ENCODE measurements around the gene HIRA.

HIRA gene, protein sequence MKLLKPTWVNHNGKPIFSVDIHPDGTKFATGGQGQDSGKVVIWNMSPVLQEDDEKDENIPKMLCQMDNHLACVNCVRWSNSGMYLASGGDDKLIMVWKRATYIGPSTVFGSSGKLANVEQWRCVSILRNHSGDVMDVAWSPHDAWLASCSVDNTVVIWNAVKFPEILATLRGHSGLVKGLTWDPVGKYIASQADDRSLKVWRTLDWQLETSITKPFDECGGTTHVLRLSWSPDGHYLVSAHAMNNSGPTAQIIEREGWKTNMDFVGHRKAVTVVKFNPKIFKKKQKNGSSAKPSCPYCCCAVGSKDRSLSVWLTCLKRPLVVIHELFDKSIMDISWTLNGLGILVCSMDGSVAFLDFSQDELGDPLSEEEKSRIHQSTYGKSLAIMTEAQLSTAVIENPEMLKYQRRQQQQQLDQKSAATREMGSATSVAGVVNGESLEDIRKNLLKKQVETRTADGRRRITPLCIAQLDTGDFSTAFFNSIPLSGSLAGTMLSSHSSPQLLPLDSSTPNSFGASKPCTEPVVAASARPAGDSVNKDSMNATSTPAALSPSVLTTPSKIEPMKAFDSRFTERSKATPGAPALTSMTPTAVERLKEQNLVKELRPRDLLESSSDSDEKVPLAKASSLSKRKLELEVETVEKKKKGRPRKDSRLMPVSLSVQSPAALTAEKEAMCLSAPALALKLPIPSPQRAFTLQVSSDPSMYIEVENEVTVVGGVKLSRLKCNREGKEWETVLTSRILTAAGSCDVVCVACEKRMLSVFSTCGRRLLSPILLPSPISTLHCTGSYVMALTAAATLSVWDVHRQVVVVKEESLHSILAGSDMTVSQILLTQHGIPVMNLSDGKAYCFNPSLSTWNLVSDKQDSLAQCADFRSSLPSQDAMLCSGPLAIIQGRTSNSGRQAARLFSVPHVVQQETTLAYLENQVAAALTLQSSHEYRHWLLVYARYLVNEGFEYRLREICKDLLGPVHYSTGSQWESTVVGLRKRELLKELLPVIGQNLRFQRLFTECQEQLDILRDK

DNA sequence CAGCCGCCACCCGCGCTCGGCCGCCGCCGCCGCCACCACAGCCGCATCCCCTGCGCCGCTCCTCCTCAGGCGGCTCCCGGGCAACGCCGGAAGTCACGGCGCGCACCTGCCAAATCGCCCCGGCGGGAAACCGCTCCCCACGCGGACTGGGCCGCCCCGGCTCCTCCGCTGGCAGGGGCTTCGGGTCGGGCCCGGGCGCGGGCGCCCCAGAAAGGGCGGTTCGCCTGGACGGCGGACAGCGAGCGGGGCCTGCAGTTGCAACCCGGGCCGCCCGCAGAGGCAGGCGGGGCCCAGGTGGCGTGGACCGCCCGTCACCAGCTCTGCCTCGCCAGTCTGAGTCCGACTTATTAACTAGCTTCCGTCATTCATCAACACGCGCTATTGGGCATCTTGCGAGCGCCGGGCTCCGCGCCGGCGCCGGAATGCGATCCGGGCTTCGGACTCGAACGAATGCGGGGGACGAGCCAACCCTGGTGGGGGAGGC is at the start of gene HIRA:
Gene HIRA (minus strand): TSS at position 85 of the 484 bp plus-strand sequence. CDS start 257 bp downstream, outside the sequence.
- peak; percentile 78 to 89 for DNase-seq (ENCODE audit: low read depth in 1 of 2, low spot score in 1 of 2)

DNA sequence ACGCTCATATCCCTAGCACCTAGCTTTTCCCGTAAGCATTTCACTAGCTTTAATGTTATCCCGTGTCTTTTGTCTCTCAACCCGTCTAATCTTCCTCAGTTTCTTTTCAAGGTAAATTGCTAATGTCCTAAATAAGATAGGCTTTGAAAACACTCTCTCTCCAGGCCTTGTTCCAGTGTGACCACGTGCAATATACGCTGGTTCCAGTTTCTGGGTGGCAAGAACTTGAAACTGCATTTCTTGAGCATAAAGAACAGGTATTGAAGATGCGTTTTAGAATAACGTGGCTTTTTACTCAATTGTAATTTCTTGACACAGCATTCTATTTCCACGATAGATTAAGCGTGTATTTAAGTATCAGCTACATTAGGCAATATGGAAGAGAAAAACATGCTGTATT is 49.3 kb upstream of the HIRA start:
- DNase-seq (ENCODE audit: low read depth in 1 of 2, low spot score in 1 of 2), result no peak

DNA sequence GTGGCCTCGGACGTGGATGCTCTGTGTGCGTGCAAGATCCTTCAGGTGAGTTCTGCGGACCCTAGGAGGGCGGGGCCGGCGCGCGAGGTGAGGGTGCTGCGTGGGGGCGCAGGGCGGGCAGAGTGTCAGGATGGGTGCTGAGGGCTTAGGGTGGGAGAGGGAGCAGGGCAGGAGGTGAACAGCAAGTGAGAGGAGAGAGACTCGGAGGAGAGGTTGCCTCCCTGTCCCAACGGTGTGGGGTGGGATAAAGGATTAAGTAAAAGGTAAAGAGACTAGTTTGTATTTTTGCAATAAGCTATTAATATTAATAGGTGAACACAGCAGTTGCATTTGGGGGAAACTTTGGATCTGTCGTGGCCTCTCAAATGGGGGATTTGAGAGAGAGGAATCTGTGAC is 48.6 kb upstream of the HIRA start:
- no peak for DNase-seq (ENCODE audit: low read depth in 1 of 2, low spot score in 1 of 2)

DNA sequence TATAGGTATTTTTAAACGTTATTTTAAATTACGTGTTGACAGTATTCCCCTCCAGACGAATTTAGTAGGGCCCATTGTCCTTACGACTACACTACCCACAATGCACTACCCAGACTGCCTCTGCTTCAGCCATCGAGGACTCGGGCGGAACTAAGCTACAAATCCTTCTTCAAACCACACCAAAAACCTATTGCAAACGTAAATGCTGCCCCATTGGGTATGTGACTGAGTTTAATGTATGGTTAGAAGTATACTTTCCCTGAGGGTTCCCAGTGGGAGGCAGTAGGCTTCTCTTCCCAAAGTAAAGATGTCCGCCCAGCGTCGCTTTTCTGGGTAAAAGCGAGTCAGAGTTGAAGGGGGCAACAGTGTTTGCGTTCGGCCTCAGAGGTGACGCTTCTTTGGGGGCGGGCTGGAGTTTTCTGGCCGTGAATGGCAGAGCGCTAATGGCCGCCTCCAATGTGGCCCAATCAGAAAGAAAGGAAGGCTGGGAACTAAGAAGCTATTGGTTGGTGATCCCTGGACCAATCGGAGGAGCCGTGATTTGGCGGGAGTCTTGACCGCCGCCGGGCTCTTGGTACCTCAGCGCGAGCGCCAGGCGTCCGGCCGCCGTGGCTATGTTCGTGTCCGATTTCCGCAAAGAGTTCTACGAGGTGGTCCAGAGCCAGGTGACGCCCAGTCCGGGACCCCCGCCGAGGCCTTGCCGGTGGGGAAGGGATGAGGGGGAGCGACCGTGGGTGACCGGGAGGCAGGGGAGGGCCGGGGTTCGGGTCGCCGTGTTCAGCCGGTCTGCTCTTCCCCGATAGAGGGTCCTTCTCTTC is 48.0 kb upstream of the HIRA start, which contains the start of gene CDC45:
Gene CDC45 (plus strand): TSS at position 566 of the 818 bp plus-strand sequence. CDS start 49 bp downstream, at position 615.
- peak; percentile 80 to 86 for DNase-seq (ENCODE audit: low read depth in 1 of 2, low spot score in 1 of 2)

DNA sequence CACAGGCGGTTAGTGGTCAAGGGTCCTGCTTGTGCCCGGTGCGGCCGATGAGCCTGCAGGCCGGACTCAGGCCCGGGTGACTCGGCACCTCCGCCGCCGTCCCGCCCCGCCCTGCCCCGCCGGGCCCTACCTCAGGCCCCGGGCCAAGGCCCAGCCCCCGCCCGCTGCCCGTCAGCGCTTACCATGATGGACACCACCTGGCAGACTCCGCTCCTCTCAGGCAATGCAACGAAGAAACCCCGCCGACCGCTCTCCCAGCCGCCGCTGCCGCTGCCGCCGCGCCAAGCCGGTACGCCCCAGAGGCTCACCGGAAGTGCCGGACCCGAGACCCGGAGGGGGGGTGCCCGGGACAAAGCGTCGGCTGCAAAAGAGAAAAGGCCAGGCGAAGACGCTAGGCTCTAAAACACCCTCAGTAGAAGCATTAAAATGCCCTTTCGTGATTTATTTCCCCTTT is 47.4 kb upstream of the HIRA start, which contains the start of gene UFD1:
Gene UFD1 (minus strand): TSS at position 293 of the 454 bp plus-strand sequence. CDS start 108 bp downstream, at position 185.
- DNase-seq (ENCODE audit: low read depth in 1 of 2, low spot score in 1 of 2), result peak; percentile 58 to 67

DNA sequence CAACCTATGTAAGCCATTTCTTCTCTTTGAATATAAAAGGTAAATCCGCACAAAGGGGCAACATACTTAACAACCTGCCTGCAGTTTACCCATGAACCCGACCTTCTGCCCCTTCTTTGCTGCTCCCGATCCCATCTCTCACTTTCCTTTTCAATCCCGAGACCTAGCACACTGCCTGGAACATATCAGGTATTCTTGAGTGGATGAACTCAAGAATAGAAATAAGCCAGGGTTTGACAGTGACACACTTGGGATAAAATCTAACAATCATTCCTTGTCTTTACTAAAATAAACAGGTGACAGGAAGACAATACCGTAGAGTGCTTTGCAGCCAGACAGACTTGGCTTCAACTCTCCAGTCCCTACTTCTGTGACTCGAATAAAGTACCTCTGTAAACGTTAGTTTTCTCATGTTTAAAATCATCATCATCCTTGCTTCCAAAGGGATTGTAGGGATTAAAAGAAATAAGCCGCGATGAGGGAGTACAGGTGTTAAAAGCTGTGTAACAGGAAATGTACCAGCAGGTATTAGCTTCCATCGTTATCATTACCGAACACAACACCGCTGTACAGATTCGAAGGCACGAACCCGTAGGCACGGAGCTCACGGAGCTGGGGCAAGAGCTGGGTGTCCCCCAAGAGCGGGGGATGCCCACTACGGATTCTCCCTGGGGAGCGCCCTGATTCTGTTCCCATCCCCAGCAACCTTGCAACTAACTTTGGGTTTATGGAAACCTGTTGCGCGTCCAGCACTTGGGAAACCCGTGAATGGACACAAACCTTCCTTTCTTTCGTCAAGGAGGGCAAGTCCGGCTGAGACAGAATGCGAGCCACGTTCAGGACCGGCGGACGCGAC is 46.7 kb upstream of the HIRA start:
- DNase-seq (ENCODE audit: low read depth in 1 of 2, low spot score in 1 of 2), result no peak

DNA sequence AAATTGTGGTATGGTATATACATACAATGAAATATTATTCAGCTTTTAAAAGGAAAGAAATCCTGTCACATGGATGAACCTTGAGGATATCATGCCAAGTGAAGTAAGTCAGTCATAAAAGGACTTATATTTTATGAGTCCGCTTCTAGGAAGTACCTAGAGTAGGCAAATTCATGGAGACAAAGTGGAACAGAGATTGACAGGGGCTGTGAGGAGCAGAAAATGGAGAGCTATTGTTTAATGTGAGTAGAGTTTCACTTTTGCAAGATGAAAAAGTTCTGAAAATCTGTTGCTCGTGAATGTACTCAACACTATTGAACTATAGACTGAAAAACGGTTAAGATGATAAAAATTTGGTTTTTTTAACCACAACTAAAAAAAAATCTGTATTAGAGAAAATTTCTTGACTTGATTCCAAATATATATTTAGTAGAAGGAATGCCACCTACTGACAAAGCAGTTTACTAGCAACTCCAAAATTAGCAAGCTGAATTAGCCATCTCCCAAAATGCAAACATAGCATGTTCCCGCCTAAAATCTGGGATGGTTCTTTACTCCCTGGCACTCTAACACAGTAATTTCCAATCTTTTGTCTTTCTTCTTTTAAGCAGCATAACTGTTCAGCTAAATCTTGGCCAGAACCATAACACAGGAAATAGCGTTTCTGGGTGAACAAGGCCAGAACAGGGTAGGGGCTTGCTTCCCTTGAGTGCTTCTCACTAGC is 46.0 kb upstream of the HIRA start:
- no peak for DNase-seq (ENCODE audit: low read depth in 1 of 2, low spot score in 1 of 2)

DNA sequence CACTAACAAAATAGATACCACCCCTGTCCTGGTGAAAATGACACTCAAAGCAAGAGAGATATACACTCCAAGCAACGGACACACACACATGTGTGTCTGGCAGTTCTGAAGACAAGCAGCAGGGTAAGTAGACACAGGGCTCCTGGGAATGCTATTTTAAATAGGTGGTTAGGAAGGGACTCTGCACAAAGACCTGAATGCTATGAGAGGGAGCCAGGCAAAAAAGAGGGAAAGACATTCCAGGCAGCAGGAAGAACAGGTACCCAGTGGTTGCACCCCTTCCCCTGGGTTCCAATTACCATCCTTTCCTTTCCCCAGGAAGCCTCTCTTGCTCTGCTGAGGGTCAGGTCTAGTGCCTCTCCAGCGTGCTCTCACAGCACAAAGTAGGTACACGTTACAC is 44.5 kb upstream of the HIRA start:
- no peak for DNase-seq (ENCODE audit: low read depth in 1 of 2, low spot score in 1 of 2)

DNA sequence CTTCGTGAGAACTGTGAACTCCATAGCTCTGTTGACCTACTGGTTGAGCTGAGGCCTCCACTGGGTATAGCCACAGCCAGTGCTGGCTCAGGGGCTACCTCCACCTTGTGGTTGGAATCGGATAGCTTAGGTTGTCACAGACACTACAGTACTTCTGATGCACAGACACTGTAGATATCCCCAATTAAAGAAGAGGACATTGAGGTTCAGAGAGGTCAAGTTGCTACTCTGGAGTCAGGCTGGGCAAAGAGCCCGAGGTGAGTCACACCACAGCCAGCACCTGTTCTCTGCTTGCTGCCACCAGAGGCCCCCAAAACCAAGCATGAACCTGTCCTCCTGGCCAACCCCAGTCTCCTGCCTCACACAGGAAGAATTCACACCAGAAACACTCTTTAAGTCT is 42.0 kb upstream of the HIRA start:
- no peak for DNase-seq (ENCODE audit: low read depth in 1 of 2, low spot score in 1 of 2)

DNA sequence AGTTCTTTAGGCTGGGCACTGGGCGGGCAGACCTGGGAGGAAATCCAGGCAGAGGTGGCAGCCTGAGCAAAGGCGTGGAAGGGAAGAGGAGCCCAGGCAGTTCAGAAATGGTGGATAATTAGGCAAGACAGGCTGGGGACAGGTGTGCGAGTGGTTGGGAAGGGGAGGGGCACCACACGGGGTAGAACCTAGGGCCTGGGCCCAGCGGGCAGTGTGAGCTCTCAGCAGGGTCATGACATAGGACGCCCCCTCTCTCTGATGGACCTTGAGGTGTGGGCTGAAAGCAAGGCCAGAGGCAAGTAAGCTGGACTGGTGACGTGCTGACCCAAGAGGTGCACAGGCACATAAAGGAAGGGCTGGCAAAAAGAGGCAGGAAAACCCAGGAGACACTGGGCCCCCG is 40.7 kb upstream of the HIRA start:
- no peak for DNase-seq (ENCODE audit: low read depth in 1 of 2, low spot score in 1 of 2)

DNA sequence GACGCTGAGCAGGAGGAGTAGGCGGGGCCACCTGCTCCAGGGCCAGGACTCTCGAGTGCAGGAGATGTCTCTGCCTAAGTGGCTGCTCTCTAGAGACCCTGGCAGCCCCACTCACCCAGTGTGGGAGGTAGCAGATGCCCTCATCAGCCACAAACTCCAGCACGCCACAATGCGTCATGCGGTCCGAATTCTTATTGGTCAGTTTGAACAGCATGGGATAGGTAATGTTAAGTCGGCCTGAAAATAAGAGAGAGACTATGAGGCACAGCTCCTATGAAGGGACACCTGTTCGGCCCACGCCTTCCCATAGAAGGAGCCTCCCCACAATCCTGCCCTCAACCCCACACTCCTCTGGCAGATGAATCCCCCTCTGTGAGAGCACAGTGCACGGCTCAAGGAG is 40.0 kb upstream of the HIRA start:
- DNase-seq (ENCODE audit: low read depth in 1 of 2, low spot score in 1 of 2), result no peak

DNA sequence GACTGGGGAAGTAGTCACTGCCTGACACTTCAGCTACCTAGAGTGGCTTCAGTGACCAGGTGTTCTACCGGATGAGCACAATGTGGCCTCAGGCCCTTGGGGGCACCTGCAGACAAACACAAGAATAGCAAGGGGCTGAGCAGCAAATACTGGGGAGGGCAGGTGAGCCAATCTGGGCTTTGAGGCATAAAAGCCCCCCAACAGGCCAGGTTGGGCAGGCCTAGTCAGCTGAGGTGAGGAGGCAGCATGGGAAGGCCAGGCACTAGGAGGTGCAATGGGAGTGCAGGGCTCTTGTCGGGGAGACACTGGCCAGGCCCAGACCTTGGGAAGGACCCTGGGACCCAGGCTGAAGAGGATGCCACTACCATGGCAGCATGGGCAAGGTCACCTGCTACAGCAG is 38.5 kb upstream of the HIRA start:
- DNase-seq (ENCODE audit: low read depth in 1 of 2, low spot score in 1 of 2), result no peak

DNA sequence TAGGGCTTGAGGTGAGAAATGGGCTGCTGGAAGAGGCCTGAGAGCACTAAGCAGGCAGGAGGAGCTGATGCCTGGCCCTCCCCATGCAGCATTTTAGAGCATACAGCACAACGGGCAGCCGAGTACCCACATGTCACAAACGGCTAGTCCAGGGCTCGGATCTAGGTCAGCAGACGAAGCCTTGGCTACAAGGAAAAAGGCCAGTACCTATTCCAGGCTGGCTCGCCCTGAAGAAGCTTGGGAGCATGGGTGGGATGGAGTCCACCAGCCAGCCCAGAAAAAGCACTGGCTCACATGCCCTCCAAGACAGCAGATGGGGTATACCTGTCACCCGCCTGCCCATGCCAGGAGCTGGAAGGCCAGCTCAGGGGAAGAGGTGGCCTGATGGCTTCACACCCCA is 37.9 kb upstream of the HIRA start:
- DNase-seq (ENCODE audit: low read depth in 1 of 2, low spot score in 1 of 2), result no peak

DNA sequence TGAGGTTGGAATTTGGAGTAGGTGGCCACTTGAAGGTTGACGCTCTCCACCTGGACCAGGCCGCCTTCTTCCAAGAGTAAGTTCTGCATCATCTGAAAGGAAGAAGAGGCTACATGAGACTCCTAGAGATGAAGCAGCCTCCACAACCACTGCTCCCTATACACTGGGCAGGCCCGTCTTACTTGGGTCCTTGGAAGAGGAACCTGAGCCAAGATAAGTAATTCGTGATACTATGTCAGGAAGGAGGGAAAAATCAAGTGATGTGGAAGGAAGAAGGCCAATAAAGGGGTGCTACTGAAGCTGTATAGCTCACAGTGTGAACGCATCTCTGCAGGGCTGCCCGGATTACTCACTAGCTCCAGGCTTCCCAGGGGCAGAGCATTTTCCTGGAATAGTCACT is 36.4 kb upstream of the HIRA start:
- no peak for DNase-seq (ENCODE audit: low read depth in 1 of 2, low spot score in 1 of 2)

DNA sequence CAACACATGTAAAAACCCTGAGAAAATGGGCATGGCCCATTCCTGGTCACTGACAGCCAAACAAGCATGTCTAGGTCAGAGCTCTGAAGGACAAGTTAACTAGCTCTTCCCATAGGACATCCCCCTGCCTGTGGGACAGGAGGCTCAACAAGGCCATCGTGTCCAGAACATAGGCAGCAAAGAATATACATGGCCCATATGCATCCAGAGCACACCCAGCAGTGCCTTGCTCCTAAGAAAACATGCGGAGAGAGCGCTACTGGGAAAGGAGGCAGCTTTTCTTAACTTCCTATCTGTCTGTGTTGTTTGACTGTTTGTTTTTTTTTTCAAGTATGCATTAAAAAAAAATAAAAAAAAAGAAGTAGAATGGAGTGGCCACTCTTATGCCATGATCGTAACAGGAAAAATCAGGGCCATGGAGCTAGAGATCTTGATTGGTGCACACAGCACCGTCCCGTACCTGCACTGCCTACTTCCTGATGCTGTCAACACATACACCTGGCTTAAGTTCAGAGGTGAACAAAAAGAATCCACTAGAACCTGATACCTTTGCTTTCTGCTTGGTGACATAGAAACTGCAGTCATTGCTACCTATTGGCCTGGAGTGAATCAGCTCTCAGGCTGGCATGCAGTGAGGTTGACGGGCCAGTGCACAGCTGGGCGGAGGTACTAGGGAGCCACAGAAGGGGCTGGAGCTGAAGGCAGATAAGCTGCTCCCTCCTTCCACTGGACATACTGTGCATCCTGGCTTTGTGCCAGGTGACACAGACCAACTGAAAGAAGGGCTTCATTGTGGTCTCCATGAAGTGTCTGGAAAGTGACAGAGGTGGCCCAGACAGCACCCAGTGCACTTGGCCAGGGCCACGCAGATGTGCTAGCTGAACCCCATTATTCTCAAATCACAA is 35.6 kb upstream of the HIRA start:
- DNase-seq (ENCODE audit: low read depth in 1 of 2, low spot score in 1 of 2), result no peak

DNA sequence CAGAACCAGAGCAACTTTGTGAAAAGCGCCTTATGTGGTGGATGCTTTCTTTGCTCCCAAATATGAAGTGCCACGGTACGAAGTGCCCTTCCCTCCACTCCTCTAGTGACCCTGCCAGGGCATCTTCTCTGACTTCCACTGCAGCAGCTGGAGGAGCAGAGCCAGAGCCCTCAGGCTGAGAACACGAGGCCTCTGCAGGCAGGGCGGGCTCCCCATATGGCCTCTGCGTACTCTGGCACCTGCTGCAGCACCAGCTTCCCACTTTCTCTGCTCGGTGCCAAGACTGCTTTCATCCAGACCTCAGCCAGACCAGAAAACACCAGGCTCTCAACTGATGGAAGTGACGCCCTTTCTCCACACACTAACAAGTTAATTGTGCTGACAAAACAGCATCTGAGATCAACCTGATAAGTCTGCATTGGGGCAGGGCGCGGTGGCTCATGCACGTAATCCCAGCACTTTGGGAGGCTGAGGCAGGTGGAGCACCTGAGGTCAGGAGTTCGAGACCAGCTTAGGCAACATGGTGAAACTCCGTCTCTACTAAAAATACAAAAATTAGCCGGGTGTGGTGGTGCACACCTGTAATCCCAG is 34.7 kb upstream of the HIRA start:
- no peak for DNase-seq (ENCODE audit: low read depth in 1 of 2, low spot score in 1 of 2)

DNA sequence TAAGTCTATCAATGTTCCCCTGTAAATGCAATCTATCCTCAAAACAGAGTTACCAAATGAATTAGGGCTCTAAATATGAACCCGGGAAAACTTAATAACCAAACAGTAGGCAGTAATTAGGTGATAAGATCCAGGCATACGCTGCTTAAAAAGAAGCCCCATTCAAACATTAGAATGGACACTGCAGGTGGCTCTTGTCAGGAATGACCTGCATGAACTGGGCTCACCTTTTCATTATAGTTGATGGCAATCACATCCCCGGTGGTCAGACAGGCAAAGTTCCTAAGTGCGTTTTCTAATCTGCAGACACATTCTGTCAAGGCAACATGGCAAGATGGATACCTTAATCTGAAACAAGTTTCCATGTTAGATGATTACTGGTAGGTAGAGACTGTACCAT is 33.4 kb upstream of the HIRA start:
- no peak for DNase-seq (ENCODE audit: low read depth in 1 of 2, low spot score in 1 of 2)

DNA sequence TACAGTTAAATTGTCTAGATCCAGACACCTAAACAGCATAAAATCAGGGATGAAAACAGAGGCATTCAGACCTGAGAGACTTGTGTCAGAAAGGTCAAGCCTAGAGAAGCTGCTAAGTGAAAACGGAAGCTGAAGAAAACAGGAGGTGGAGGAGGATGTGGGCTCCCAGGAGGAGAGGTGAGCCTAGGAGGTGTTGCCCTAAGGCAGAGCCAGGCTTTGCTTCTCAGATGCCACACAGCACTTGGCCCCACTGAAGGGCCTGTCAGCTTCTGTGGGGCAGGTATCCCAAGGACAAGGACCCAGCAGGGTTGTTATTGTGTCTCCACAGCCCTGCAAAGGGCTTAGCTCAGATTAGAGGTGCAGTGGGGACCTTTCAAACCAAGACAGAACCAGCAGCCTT is 33.0 kb upstream of the HIRA start:
- no peak for DNase-seq (ENCODE audit: low read depth in 1 of 2, low spot score in 1 of 2)
